PC-3 (cell line): ENCODE measurements around the gene FBXO2. TPM values are rescaled to one million over a fixed set of nuclear protein-coding genes. Genes with fewer than 3 reads are reported as not detected.

Experiments
- ATAC-seq: fragments of 200-7000 bp; cut with Tn5 transposase; 2 replicates; pipeline ENCODE4 v1.9.1; 2020; ENCODE audit warnings: mild to moderate bottlenecking, moderate library complexity
- BruUV-seq: library from RNA; stranded (reverse); fragments of 400-500 nt; replicated peaks from 2 replicates; lab custom pipeline; 2021; lab: Mats Ljungman, UMichigan
- CTCF ChIA-PET: fragments of 300-600 bp; sonication (Branson Sonifier 250); formaldehyde crosslinking; loops from one replicate; lab custom pipeline; 2022; ENCODE audit warnings: antibody characterized with exemption; lab: Charles Lee
- POLR2A ChIA-PET: fragments of 300-600 bp; sonication (Branson Sonifier 250); formaldehyde crosslinking; loops from one replicate; lab custom pipeline; 2022; ENCODE audit warnings: antibody characterized with exemption; ENCODE audit not compliant: unreplicated experiment; lab: Charles Lee
- DNase-seq: peaks from one replicate; pipeline ENCODE4 v3.0.0-alpha.2; 2015
- H2AFZ ChIP-seq: fragments of 300-600 bp; sonication (generic); 2 replicates; pipeline ENCODE4 v1.6.0; 2016; ENCODE audit warnings: antibody characterized with exemption, low read length
- H3F3A ChIP-seq: fragments of 300-600 bp; sonication (generic); one replicate; pipeline ENCODE4 v1.6.0; 2017; ENCODE audit warnings: antibody characterized with exemption, low read length, control low read depth, mild to moderate bottlenecking; ENCODE audit not compliant: unreplicated experiment
- H3K27ac ChIP-seq: fragments of 300-600 bp; sonication (generic); 2 replicates; pipeline ENCODE4 v1.5.1; 2016; ENCODE audit warnings: mild to moderate bottlenecking, low read length
- H3K27me3 ChIP-seq: fragments of 300-600 bp; sonication (generic); 2 replicates; pipeline ENCODE4 v1.6.1; 2016; ENCODE audit warnings: low read length, mixed read lengths
- H3K36me3 ChIP-seq: fragments of 300-600 bp; sonication (generic); 2 replicates; pipeline ENCODE4 v1.6.1; 2016; ENCODE audit warnings: low read depth, mixed run types, low read length, mixed read lengths
- H3K4me1 ChIP-seq: fragments of 300-600 bp; sonication (generic); 2 replicates; pipeline ENCODE4 v1.5.1; 2016; ENCODE audit warnings: low read length; ENCODE audit not compliant: insufficient read depth
- H3K4me2 ChIP-seq: fragments of 300-600 bp; sonication (generic); 2 replicates; pipeline ENCODE4 v1.6.0; 2016; ENCODE audit warnings: low read length
- H3K4me3 ChIP-seq: fragments of 300-600 bp; sonication (generic); 2 replicates; pipeline ENCODE4 v1.5.1; 2016; ENCODE audit warnings: mild to moderate bottlenecking, low read length, mixed read lengths
- H3K79me2 ChIP-seq: fragments of 300-600 bp; sonication (generic); 2 replicates; pipeline ENCODE4 v1.6.1; 2017; ENCODE audit warnings: low read length, mixed read lengths
- H3K9ac ChIP-seq: fragments of 300-600 bp; sonication (generic); 2 replicates; pipeline ENCODE4 v1.6.0; 2016; ENCODE audit warnings: mild to moderate bottlenecking, low read length
- H3K9me2 ChIP-seq: fragments of 300-600 bp; sonication (generic); replicated peaks from 2 replicates; pipeline ENCODE4 v1.6.1; 2016; ENCODE audit warnings: mixed run types, low read length, mixed read lengths
- H3K9me3 ChIP-seq: fragments of 300-600 bp; sonication (generic); 2 replicates; pipeline ENCODE4 v1.6.1; 2016; ENCODE audit warnings: low read length, mixed read lengths
- H4K20me1 ChIP-seq: fragments of 300-600 bp; sonication (generic); 2 replicates; pipeline ENCODE4 v1.6.1; 2016; ENCODE audit warnings: low read length, mixed read lengths
- EZH2 ChIP-seq: fragments of 300-600 bp; sonication (generic); IDR thresholded peaks from one replicate; pipeline ENCODE4 v1.6.1; 2017; ENCODE audit warnings: antibody characterized with exemption, mild to moderate bottlenecking, low read length; ENCODE audit not compliant: unreplicated experiment
- EZH2phosphoT487 ChIP-seq: fragments of 300-600 bp; sonication (generic); IDR thresholded peaks from 2 replicates; pipeline ENCODE4 v1.6.1; 2018; ENCODE audit warnings: mild to moderate bottlenecking, antibody characterized with exemption, low read length, borderline replicate concordance
- intact Hi-C: fragments of 100-400 bp; cut with micrococcal nuclease; formaldehyde crosslinking; loops from 2 replicates; pipeline ENCODE4 v1.9.0; 2023
- total RNA-seq: library from RNA; depleted of rRNA; stranded (reverse); fragments of >200 nt; gene quantifications from 2 replicates; pipeline ENCODE4 v1.2.3, GENCODE V29; 2014
- TF ChIP-seq, protein P1 (sequence below): fragments of 300-600 bp; sonication (generic); conservative IDR thresholded peaks from 2 replicates; pipeline ENCODE4 v1.5.1; 2017; ENCODE audit warnings: antibody characterized with exemption, low read depth, mild to moderate bottlenecking, low read length

FBXO2 gene
- total RNA-seq, 1 experiment from 2014 or later, result 15.3 TPM

DNA sequence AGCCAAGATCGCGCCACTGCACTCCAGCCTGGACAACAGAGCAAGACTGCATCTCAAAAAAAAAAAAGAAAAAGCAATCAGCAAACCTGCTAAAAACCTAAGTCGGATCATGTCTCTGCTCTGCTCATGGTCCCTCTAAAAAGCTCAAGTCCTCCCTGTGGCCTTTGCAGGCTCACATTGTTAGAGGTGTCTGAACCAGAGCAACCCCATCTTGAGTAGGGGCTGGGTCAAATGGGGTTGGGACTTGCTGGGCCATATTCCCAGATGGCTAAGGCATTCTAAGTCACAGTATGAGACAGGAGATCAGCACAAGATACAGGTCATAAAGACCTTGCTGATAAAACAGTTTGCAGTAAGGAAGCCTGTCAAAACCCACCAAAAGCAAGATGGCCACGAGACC, 34.3 kb upstream of the FBXO2 start:
- intact Hi-C loops, result no loop called here
- H3K9me3 ChIP-seq, result no peaks in the 10 kb centered on the region
- ChIA-PET POLR2A (no interaction called here), CTCF (no interaction called here)
- ATAC-seq (no peak), DNase-seq (no peak)
- H3K79me2 ChIP-seq, result no peaks in the 10 kb centered on the region
- H3K27ac ChIP-seq, result no peak overlapping the region
- no peak overlapping the region for H3K4me2 ChIP-seq
- no peaks in the 10 kb centered on the region for H3K9me2 ChIP-seq
- no peaks in the 10 kb centered on the region for H3K36me3 ChIP-seq
- H3F3A ChIP-seq, result no peaks in the 10 kb centered on the region
- H3K27me3 ChIP-seq, result peaks cover 24% of the 10 kb centered on the region
- peaks cover 17% of the 10 kb centered on the region for H3K4me1 ChIP-seq
- BruUV-seq, result no TSS peak
- no peak overlapping the region for H2AFZ ChIP-seq
- TF ChIP-seq, protein P1, sequence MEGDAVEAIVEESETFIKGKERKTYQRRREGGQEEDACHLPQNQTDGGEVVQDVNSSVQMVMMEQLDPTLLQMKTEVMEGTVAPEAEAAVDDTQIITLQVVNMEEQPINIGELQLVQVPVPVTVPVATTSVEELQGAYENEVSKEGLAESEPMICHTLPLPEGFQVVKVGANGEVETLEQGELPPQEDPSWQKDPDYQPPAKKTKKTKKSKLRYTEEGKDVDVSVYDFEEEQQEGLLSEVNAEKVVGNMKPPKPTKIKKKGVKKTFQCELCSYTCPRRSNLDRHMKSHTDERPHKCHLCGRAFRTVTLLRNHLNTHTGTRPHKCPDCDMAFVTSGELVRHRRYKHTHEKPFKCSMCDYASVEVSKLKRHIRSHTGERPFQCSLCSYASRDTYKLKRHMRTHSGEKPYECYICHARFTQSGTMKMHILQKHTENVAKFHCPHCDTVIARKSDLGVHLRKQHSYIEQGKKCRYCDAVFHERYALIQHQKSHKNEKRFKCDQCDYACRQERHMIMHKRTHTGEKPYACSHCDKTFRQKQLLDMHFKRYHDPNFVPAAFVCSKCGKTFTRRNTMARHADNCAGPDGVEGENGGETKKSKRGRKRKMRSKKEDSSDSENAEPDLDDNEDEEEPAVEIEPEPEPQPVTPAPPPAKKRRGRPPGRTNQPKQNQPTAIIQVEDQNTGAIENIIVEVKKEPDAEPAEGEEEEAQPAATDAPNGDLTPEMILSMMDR, result no peak
- no peak for TF ChIP-seq EZH2phosphoT487
- TF ChIP-seq EZH2, result no peak
- no peak overlapping the region for H3K4me3 ChIP-seq
- no peaks in the 10 kb centered on the region for H4K20me1 ChIP-seq
- H3K9ac ChIP-seq, result no peak overlapping the region

DNA sequence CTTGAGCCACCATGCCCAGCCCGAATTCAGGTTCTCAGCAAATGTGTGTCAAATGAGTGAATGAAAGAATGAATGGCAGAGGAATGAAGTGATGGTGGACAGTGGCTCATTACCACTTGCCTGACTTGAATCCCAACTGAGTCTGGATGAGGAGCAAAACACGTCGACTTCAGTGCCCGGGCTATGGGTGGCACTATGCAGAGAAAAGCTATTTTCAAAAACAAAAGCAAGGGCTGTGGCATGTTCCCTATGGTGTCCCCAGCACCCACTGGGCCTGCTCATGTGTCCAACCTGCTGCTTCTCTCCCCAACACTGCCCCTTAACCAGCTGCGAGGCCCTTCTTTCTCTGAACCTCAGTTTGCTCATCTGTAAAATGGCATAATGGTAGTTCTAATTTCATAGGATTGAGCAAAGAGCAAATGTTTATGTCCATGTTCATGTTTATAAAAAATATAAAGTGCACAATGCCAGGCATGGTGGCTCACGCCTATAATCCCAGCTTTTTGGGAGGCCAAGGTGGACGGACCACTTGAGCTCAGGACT, 31.1 kb upstream of the FBXO2 start:
- H3K9me2 ChIP-seq, result no peaks in the 10 kb centered on the region
- H3K36me3 ChIP-seq, result no peaks in the 10 kb centered on the region
- TF ChIP-seq EZH2phosphoT487, result no peak
- TF ChIP-seq, protein P1, result peak; percentile 23; the same call in 1 of the 2 replicates
- ChIA-PET CTCF (no interaction called here), POLR2A (interaction anchor here (0.7 kb wide), 1 partner anchor 211 kb away, joined by 3 read pairs; no protein-coding TSS in a partner anchor)
- no peak overlapping the region for H3K4me3 ChIP-seq
- no TSS peak for BruUV-seq
- no peaks in the 10 kb centered on the region for H3K79me2 ChIP-seq
- H4K20me1 ChIP-seq, result no peaks in the 10 kb centered on the region
- H3F3A ChIP-seq, result no peaks in the 10 kb centered on the region
- ATAC-seq, result no peak
- H3K27me3 ChIP-seq, result peaks cover 7% of the 10 kb centered on the region
- H3K9me3 ChIP-seq, result no peaks in the 10 kb centered on the region
- no peak overlapping the region for H3K27ac ChIP-seq
- H3K4me2 ChIP-seq, result no peak overlapping the region
- H2AFZ ChIP-seq, result no peak overlapping the region
- intact Hi-C loops, result no loop called here
- peaks cover 4% of the 10 kb centered on the region; the same call in 1 of the 2 replicates for H3K4me1 ChIP-seq
- no peak for DNase-seq
- no peak overlapping the region for H3K9ac ChIP-seq

DNA sequence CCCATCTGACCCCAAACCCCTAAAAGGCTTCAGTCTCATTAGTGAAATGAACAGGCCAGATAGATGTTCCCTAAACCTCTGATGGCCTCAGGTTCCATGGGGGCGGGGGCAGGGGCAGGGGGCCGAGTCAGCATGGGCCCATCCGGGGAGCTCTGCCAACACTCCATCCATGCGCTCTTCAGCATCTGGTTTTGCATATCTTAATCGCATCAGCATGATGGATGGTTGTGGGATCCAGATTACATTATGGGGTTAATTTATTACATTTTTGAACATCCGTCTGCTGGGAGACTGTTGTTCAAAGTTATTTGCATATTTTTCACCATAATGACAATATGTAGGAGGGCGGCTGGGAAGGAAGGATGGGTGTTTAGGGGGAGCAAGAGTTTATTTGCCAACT, 29.8 kb upstream of the FBXO2 start:
- H3F3A ChIP-seq, result no peaks in the 10 kb centered on the region
- no peaks in the 10 kb centered on the region for H3K9me2 ChIP-seq
- POLR2A ChIA-PET, result no interaction called here
- no peaks in the 10 kb centered on the region for H4K20me1 ChIP-seq
- TF ChIP-seq, protein P1, result no peak
- TF ChIP-seq EZH2phosphoT487, result no peak
- no peak for TF ChIP-seq EZH2
- no peak overlapping the region for H3K27ac ChIP-seq
- H3K79me2 ChIP-seq, result no peaks in the 10 kb centered on the region
- H3K27me3 ChIP-seq, result no peaks in the 10 kb centered on the region
- CTCF ChIA-PET, result no interaction called here
- intact Hi-C loops, result no loop called here
- ATAC-seq (no peak), DNase-seq (no peak)
- no peaks in the 10 kb centered on the region for H3K9me3 ChIP-seq
- H3K36me3 ChIP-seq, result no peaks in the 10 kb centered on the region
- H3K9ac ChIP-seq, result no peak overlapping the region
- H2AFZ ChIP-seq, result no peak overlapping the region
- H3K4me3 ChIP-seq, result no peak overlapping the region
- no peak overlapping the region for H3K4me2 ChIP-seq
- no TSS peak for BruUV-seq
- peaks cover 4% of the 10 kb centered on the region; the same call in 1 of the 2 replicates for H3K4me1 ChIP-seq
